Activated naive CD8-positive, alpha-beta T cell (primary cell): ENCODE results near the gene OR2S2.
A peak's percentile ranks its signal among the peaks of the same experiment; 100 is the strongest.

Experiments used
- H3K27ac Mint-ChIP-seq: one replicate; pipeline ENCODE4 v1.8.0; 2021; ENCODE audit warnings: mixed read lengths
- H3K27me3 Mint-ChIP-seq: one replicate; pipeline ENCODE4 v1.8.0; 2021; ENCODE audit warnings: mixed read lengths
- H3K36me3 Mint-ChIP-seq: one replicate; pipeline ENCODE4 v1.8.0; 2021; ENCODE audit warnings: mixed read lengths
- H3K4me1 Mint-ChIP-seq: one replicate; pipeline ENCODE4 v1.8.0; 2021; ENCODE audit warnings: low read depth, mixed read lengths
- H3K4me3 Mint-ChIP-seq: one replicate; pipeline ENCODE4 v1.8.0; 2021; ENCODE audit warnings: mild to moderate bottlenecking, mixed read lengths
- H3K9me3 Mint-ChIP-seq: one replicate; pipeline ENCODE4 v1.8.0; 2021; ENCODE audit warnings: low read depth, mixed read lengths

Gene OR2S2

GRCh38 chr9:35910613-35911359, 47.2 kb downstream of the OR2S2 start:
- peaks cover 52% of the 10 kb centered on the region for H3K4me1 Mint-ChIP-seq
- H3K36me3 Mint-ChIP-seq = no peaks in the 10 kb centered on the region
- peak overlapping the region; percentile 92 for H3K27ac Mint-ChIP-seq
- no peaks in the 10 kb centered on the region for H3K27me3 Mint-ChIP-seq
- no peaks in the 10 kb centered on the region for H3K9me3 Mint-ChIP-seq
- peak overlapping the region; percentile 74 for H3K4me3 Mint-ChIP-seq

DNA sequence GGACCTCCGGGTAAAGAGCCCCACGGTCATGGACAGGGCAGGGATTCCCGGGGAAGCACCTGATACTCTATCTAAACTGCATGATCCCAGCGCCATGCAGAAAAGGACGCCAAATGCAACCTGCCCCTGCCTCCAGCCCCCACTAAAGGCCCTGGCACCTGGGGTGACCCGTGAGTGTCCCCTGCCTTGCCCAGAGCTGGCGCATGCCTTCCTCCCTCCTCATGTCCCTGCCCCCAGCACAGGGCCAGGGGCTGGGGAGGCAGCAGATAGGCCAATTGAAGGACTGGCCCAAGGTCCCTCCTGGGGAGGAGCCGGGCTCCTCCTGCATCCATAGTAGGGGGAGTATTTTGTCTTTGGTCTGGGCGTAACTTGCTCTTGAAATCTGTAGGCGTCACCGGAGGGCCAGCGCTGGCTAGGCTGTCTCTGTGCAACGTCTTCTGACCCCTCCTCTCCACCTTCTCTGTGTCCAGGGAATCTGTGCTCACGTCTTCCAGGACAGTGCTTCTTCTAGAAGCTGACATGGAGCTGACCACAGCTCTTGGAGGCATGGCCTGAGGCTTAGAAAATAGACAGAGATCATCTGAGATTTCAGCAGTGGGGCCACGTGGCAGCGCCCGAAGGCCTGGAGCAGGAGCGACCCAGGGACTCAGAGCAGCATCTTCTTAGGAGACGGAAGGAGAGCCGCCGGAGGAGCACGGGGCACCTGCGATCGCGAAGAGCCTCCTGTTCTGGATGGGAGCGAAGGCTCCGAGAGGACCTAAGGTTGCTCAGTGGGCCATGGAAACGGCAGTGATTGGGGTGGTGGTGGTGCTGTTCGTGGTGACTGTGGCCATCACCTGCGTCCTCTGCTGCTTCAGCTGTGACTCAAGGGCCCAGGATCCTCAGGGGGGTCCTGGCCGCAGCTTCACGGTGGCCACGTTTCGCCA, 48.0 kb downstream of the OR2S2 start:
- Mint-ChIP-seq H3K27ac (peak overlapping the region; percentile 61), H3K4me3 (no peak overlapping the region), H3K4me1 (peaks cover 55% of the 10 kb centered on the region), H3K9me3 (no peaks in the 10 kb centered on the region), H3K27me3 (no peaks in the 10 kb centered on the region), H3K36me3 (no peaks in the 10 kb centered on the region)

- peaks cover 55% of the 10 kb centered on the region for H3K4me1 Mint-ChIP-seq
- no peaks in the 10 kb centered on the region for H3K9me3 Mint-ChIP-seq
- H3K27me3 Mint-ChIP-seq = no peaks in the 10 kb centered on the region
- no peaks in the 10 kb centered on the region for H3K36me3 Mint-ChIP-seq
- H3K27ac Mint-ChIP-seq = peak within 1 kb of the TSS; percentile 72
- H3K4me3 Mint-ChIP-seq = no peak within 1 kb of the TSS
Observed at GRCh38 chr9:35909274-35909673, 48.7 kb downstream of the OR2S2 start, which contains the start of gene SPAAR. Gene SPAAR, plus strand, starts transcription at chr9:35909490. Its CDS starts 974 bp downstream, at chr9:35910464.

- H3K9me3 Mint-ChIP-seq = no peaks in the 10 kb centered on the region
- H3K4me3 Mint-ChIP-seq = no peak overlapping the region
- no peaks in the 10 kb centered on the region for H3K27me3 Mint-ChIP-seq
- no peaks in the 10 kb centered on the region for H3K36me3 Mint-ChIP-seq
- peak overlapping the region; percentile 72 for H3K27ac Mint-ChIP-seq
- peaks cover 55% of the 10 kb centered on the region for H3K4me1 Mint-ChIP-seq
Observed at GRCh38 chr9:35908504-35909125, 49.3 kb downstream of the OR2S2 start.

DNA sequence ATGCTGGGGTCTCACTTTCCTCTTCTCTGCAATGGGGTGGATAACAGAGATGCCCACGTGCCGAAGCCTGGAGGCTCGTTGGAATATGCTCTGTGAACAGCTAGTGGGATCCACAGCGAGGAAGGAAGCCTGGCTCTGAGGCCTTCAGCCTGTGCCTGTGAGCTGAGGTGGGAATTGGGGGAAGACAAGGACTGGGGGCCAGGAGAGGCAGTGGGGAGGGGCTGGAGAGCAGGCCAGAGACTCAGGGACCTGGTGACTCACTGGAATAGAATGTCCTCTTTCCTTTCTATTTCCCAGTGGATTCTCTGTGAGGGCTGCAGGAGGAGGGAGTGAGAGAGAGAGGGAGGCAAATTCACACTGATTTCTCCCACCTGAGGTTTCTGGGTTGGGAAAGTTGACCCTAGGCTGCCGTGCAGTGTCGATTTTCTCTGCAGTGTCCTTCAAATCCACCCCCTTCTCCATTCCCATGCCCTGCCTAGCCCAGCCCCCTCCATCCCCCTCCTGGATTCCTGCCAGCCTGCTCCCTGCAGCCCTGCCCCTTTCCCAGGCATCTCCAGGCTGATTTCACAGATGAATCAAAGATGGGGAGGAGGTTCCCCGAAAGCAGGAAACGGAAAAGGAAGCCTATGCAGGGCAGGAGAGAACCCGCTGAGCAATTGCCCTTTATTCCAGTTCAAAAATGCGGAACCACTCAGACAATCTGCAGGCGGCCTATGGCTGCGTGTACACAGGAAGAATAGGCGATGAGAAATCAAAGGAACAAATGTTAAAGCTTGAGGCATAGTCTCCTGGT, 50.0 kb downstream of the OR2S2 start:
- Mint-ChIP-seq H3K27me3 (no peaks in the 10 kb centered on the region), H3K4me1 (peaks cover 59% of the 10 kb centered on the region), H3K27ac (no peak overlapping the region), H3K9me3 (no peaks in the 10 kb centered on the region), H3K4me3 (peak overlapping the region; percentile 23), H3K36me3 (no peaks in the 10 kb centered on the region)
